Smooth muscle cell (in vitro differentiated cells): ENCODE results near the gene SPTLC1. TPM values are rescaled to one million over a fixed set of nuclear protein-coding genes. Genes with fewer than 3 reads are reported as not detected.
A peak's percentile ranks its signal among the peaks of the same experiment; 100 is the strongest.

Experiments used
- DNase-seq: peaks from one replicate; lab custom pipeline; 2025; ENCODE audit not compliant: unreplicated experiment; lab: John Stamatoyannopoulos, UW
- H2AFZ ChIP-seq: fragments of 200-600 bp; sonication (generic); 2 replicates; pipeline ENCODE4 v1.6.0; 2016; ENCODE audit warnings: antibody characterized with exemption, low read depth, mild to moderate bottlenecking
- H3F3A ChIP-seq: fragments of 200-600 bp; sonication (generic); 2 replicates; pipeline ENCODE4 v1.6.0; 2017; ENCODE audit warnings: antibody characterized with exemption, low read depth
- H3K27ac ChIP-seq: fragments of 200-600 bp; sonication (generic); 2 replicates; pipeline ENCODE4 v1.5.1; 2016; ENCODE audit warnings: low read depth, mild to moderate bottlenecking
- H3K27me3 ChIP-seq: fragments of 200-600 bp; sonication (generic); 2 replicates; pipeline ENCODE4 v1.6.1; 2016; ENCODE audit warnings: low read depth, mild to moderate bottlenecking
- H3K36me3 ChIP-seq: fragments of 200-600 bp; sonication (generic); 2 replicates; pipeline ENCODE4 v1.5.1; 2016; ENCODE audit warnings: low read depth
- H3K4me1 ChIP-seq: fragments of 200-600 bp; sonication (generic); 2 replicates; pipeline ENCODE4 v1.5.1; 2016; ENCODE audit warnings: low read depth
- H3K4me2 ChIP-seq: fragments of 200-600 bp; sonication (generic); 2 replicates; pipeline ENCODE4 v1.6.0; 2016; ENCODE audit warnings: mild to moderate bottlenecking
- H3K4me3 ChIP-seq: fragments of 200-600 bp; sonication (generic); 2 replicates; pipeline ENCODE4 v1.5.1; 2016; ENCODE audit warnings: mild to moderate bottlenecking
- H3K79me2 ChIP-seq: fragments of 200-600 bp; sonication (generic); 2 replicates; pipeline ENCODE4 v1.6.0; 2016; ENCODE audit warnings: low read depth, mild to moderate bottlenecking
- H3K9ac ChIP-seq: fragments of 200-600 bp; sonication (generic); 2 replicates; pipeline ENCODE4 v1.6.0; 2016; ENCODE audit warnings: low read depth
- H3K9me3 ChIP-seq: fragments of 200-600 bp; sonication (generic); replicated peaks from 2 replicates; pipeline ENCODE4 v1.5.1; 2016; ENCODE audit warnings: low read depth
- H4K20me1 ChIP-seq: fragments of 200-600 bp; sonication (generic); 2 replicates; pipeline ENCODE4 v1.6.0; 2016; ENCODE audit warnings: low read depth
- CTCF ChIP-seq: fragments of 200-600 bp; sonication (generic); IDR thresholded peaks from 2 replicates; pipeline ENCODE4 v1.5.1; 2017; ENCODE audit warnings: borderline replicate concordance, mild to moderate bottlenecking, antibody characterized with exemption; ENCODE audit not compliant: insufficient read depth, poor library complexity, severe bottlenecking
- WGBS: methylation state at CpG from one replicate; pipeline ENCODE4 v1.1.7; 2016; ENCODE audit warnings: low lambda C conversion rate; 5-methylcytosine and 5-hydroxymethylcytosine counted together
- polyA plus RNA-seq: library from polyadenylated mRNA; unstranded; fragments of >200 nt; fragmentation: Nextera tagmentation; extraction: Ambion mirVana; gene quantifications from 2 replicates; pipeline ENCODE4 v1.2.1, GENCODE V29; 2016
- total RNA-seq: library from RNA; depleted of rRNA; stranded (reverse); fragments of >200 nt; gene quantifications from 2 replicates; pipeline ENCODE4 v1.2.3, GENCODE V29; 2014

SPTLC1 gene
- total and polyA plus RNA-seq, 2 experiments from 2014 or later: 75.6 to 168 TPM

GRCh38 chr9:92142329-92142728, 27.1 kb upstream of the SPTLC1 start:
- 92% methylated on average over 8 of the region's 8 CpGs for WGBS
- Histone ChIP-seq H3K4me1 (peaks cover 13% of the 10 kb centered on the region), H3K36me3 (no peaks in the 10 kb centered on the region), H3K4me3 (no peak overlapping the region), H2AFZ (no peak overlapping the region), H3K27ac (no peak overlapping the region), H3F3A (peaks cover 4% of the 10 kb centered on the region), H3K9me3 (no peaks in the 10 kb centered on the region), H3K27me3 (no peaks in the 10 kb centered on the region), H3K9ac (no peak overlapping the region), H3K4me2 (peak overlapping the region; percentile 99), H4K20me1 (no peaks in the 10 kb centered on the region), H3K79me2 (no peaks in the 10 kb centered on the region)
- TF ChIP-seq CTCF: no peak
- DNase-seq: no peak

- peak overlapping the region; percentile 54 for H3K9ac ChIP-seq
- H3F3A ChIP-seq: peaks cover under 1% of the 10 kb centered on the region
- no peaks in the 10 kb centered on the region for H3K9me3 ChIP-seq
- H3K4me3 ChIP-seq: peak overlapping the region; percentile 66
- peak; percentile 7 for TF ChIP-seq CTCF
- H3K4me2 ChIP-seq: peak overlapping the region; percentile 99
- WGBS: 21% methylated on average over 55 of the region's 62 CpGs
- H3K36me3 ChIP-seq: no peaks in the 10 kb centered on the region
- no peak overlapping the region for H3K27ac ChIP-seq
- no peaks in the 10 kb centered on the region for H4K20me1 ChIP-seq
- no peaks in the 10 kb centered on the region for H3K27me3 ChIP-seq
- H3K4me1 ChIP-seq: peaks cover 8% of the 10 kb centered on the region
- H2AFZ ChIP-seq: peak overlapping the region; percentile 95
- DNase-seq: no peak
- H3K79me2 ChIP-seq: no peaks in the 10 kb centered on the region
Measured at GRCh38 chr9:92141144-92142129, 26.2 kb upstream of the SPTLC1 start.

GRCh38 chr9:92140754-92141143, 25.5 kb upstream of the SPTLC1 start:
- no peaks in the 10 kb centered on the region for H3K36me3 ChIP-seq
- no peaks in the 10 kb centered on the region for H3K79me2 ChIP-seq
- no peak for TF ChIP-seq CTCF
- H3K27ac ChIP-seq: no peak overlapping the region
- no peaks in the 10 kb centered on the region for H4K20me1 ChIP-seq
- peak overlapping the region; percentile 54 for H3K9ac ChIP-seq
- no peaks in the 10 kb centered on the region for H3K9me3 ChIP-seq
- WGBS: 19% methylated on average over 6 of the region's 6 CpGs
- H3K4me1 ChIP-seq: peaks cover 7% of the 10 kb centered on the region
- H2AFZ ChIP-seq: peak overlapping the region; percentile 95
- peak overlapping the region; percentile 99 for H3K4me2 ChIP-seq
- DNase-seq: no peak
- peak overlapping the region; percentile 66 for H3K4me3 ChIP-seq
- no peaks in the 10 kb centered on the region for H3K27me3 ChIP-seq
- H3F3A ChIP-seq: no peaks in the 10 kb centered on the region
